GM12878 (cell line): Measurements from ENCODE around the gene CRIM1. TPM values are rescaled to one million over a fixed set of nuclear protein-coding genes. Genes with fewer than 3 reads are reported as not detected.

ENCODE experiments used
- ATAC-seq: fragments of 200-7000 bp; cut with Tn5 transposase; 3 replicates; pipeline ENCODE4 v1.9.1; 2020; ENCODE audit warnings: mild to moderate bottlenecking, moderate library complexity
- BruUV-seq: library from RNA; stranded (reverse); fragments of 400-500 nt; replicated peaks from 2 replicates; lab custom pipeline; 2021; lab: Mats Ljungman, UMichigan
- CTCF ChIA-PET: fragments of 300-600 bp; sonication (Branson Sonifier 250); formaldehyde crosslinking; extraction: SDS; loops from one replicate; lab custom pipeline; 2021; ENCODE audit warnings: inconsistent platforms; lab: Yijun Ruan, JAX
- POLR2A ChIA-PET: fragments of 350-600 bp; formaldehyde crosslinking; extraction: SDS; loops from one replicate; lab custom pipeline; 2021; ENCODE audit warnings: inconsistent platforms; lab: Charles Lee
- RAD21 ChIA-PET: fragments of 300-600 bp; sonication (Branson Sonifier 250); formaldehyde crosslinking; loops from one replicate; lab custom pipeline; 2023; ENCODE audit warnings: antibody characterized with exemption; ENCODE audit not compliant: unreplicated experiment; lab: Charles Lee
- SMC1A ChIA-PET: fragments of 300-600 bp; sonication (Branson Sonifier 250); formaldehyde crosslinking; loops from one replicate; lab custom pipeline; 2023; ENCODE audit not compliant: unreplicated experiment, uncharacterized antibody; lab: Charles Lee
- DNase-seq: peaks from one replicate; pipeline ENCODE4 v3.0.0-alpha.2; 2011; ENCODE audit warnings: low read depth, low spot score
- FAIRE-seq: peaks from 3 replicates; lab custom pipeline; 2011; peaks lifted over from hg19 to GRCh38; lab: Jason Lieb, UNC
- H2AFZ ChIP-seq: 2 replicates; pipeline ENCODE4 v1.6.0; 2011; ENCODE audit warnings: low read depth, low read length, control low read depth; ENCODE audit not compliant: control insufficient read depth
- H3K27ac ChIP-seq: 2 replicates; pipeline ENCODE4 v1.5.1; 2011; ENCODE audit warnings: control low read depth; ENCODE audit not compliant: control insufficient read depth, insufficient read depth
- H3K27me3 ChIP-seq, 2 experiments: replicated peaks in 1 of 2; 2 replicates each; pipeline versions ENCODE4 v1.6.0 to v1.6.1; 2011; ENCODE audit warnings: low read length in 1 of 2; ENCODE audit not compliant: control insufficient read depth in 2 of 2, insufficient read depth in 2 of 2
- H3K36me3 ChIP-seq, 2 experiments: 2 replicates each; pipeline ENCODE4 v1.5.1; 2011; ENCODE audit warnings: low read length in 1 of 2; ENCODE audit not compliant: control insufficient read depth in 2 of 2, insufficient read depth in 2 of 2
- H3K4me1 ChIP-seq: 2 replicates; pipeline ENCODE4 v1.6.1; 2011; ENCODE audit warnings: mild to moderate bottlenecking, low read length, moderate library complexity, mixed read lengths; ENCODE audit not compliant: control insufficient read depth, insufficient read depth
- H3K4me2 ChIP-seq: 2 replicates; pipeline ENCODE4 v1.6.0; 2011; ENCODE audit warnings: control low read depth; ENCODE audit not compliant: control insufficient read depth, insufficient read depth
- H3K4me3 ChIP-seq: fragments of 200-600 bp; sonication (generic); 2 replicates; pipeline ENCODE4 v1.5.1; 2016
- H3K79me2 ChIP-seq: 2 replicates; pipeline ENCODE4 v1.6.0; 2011; ENCODE audit warnings: low read length; ENCODE audit not compliant: control insufficient read depth, insufficient read depth
- H3K9ac ChIP-seq: 2 replicates; pipeline ENCODE4 v1.8.0; 2011; ENCODE audit warnings: low read length, control low read depth, mixed read lengths; ENCODE audit not compliant: control insufficient read depth, insufficient read depth
- H3K9me3 ChIP-seq: replicated peaks from 3 replicates; pipeline ENCODE4 v1.5.1; 2011; ENCODE audit warnings: mild to moderate bottlenecking, low read length; ENCODE audit not compliant: control insufficient read depth, insufficient read depth
- H4K20me1 ChIP-seq: 2 replicates; pipeline ENCODE4 v1.6.0; 2011; ENCODE audit not compliant: control insufficient read depth, insufficient read depth
- EED ChIP-seq: sonication (generic); IDR thresholded peaks from 2 replicates; pipeline ENCODE4 v1.6.1; 2016; ENCODE audit warnings: antibody characterized with exemption, low read depth
- EGR1 ChIP-seq, 2 experiments: IDR thresholded peaks; 1 replicate in 1 of 2; 2 replicates in 1 of 2; pipeline ENCODE4 v1.6.1; 2011 to 2012; ENCODE audit warnings: low read depth in 2 of 2, low read length in 2 of 2, borderline replicate concordance in 1 of 2, mild to moderate bottlenecking in 1 of 2, moderate library complexity in 1 of 2
- ESRRA ChIP-seq: IDR thresholded peaks from 2 replicates; pipeline ENCODE4 v1.6.1; 2012; ENCODE audit warnings: mild to moderate bottlenecking, low read length, improper control_type of control experiment
- FOXK2 ChIP-seq: fragments of 450-650 bp; IDR thresholded peaks from 2 replicates; pipeline ENCODE4 v1.6.1; 2017; ENCODE audit warnings: mild to moderate bottlenecking, moderate library complexity
- HDAC2 ChIP-seq: fragments of 200-600 bp; sonication (generic); IDR thresholded peaks from 2 replicates; pipeline ENCODE4 v1.6.1; 2017
- HDGF ChIP-seq: fragments of 450-650 bp; IDR thresholded peaks from 2 replicates; pipeline ENCODE4 v1.6.1; 2016; ENCODE audit warnings: antibody characterized with exemption
- IKZF1 ChIP-seq: fragments of 450-650 bp; conservative IDR thresholded peaks from 2 replicates; pipeline ENCODE4 v1.6.1; 2017; ENCODE audit warnings: antibody characterized with exemption, mild to moderate bottlenecking
- JUND ChIP-seq: IDR thresholded peaks from 2 replicates; pipeline ENCODE4 v1.6.1; 2012; ENCODE audit warnings: low read depth, mild to moderate bottlenecking, low read length, improper control_type of control experiment, moderate library complexity
- NFYA ChIP-seq: IDR thresholded peaks from 2 replicates; pipeline ENCODE4 v1.6.1; 2011; ENCODE audit warnings: low read depth, mild to moderate bottlenecking, low read length, improper control_type of control experiment, borderline replicate concordance
- PKNOX1 ChIP-seq: fragments of 450-650 bp; IDR thresholded peaks from 2 replicates; pipeline ENCODE4 v1.6.1; 2016; ENCODE audit warnings: mild to moderate bottlenecking
- POLR2AphosphoS2 ChIP-seq: IDR thresholded peaks from 2 replicates; pipeline ENCODE4 v1.6.1; 2011; ENCODE audit warnings: low read depth, mild to moderate bottlenecking, low read length, improper control_type of control experiment, moderate library complexity
- RB1 ChIP-seq: fragments of 450-650 bp; formaldehyde crosslinking; IDR thresholded peaks from 2 replicates; pipeline ENCODE4 v1.6.1; 2017; ENCODE audit warnings: mild to moderate bottlenecking, borderline replicate concordance
- RCOR1 ChIP-seq: conservative IDR thresholded peaks from 2 replicates; pipeline ENCODE4 v1.6.1; 2012; ENCODE audit warnings: low read depth, low read length, improper control_type of control experiment
- SIN3A ChIP-seq: IDR thresholded peaks from 2 replicates; pipeline ENCODE4 v1.6.1; 2012; ENCODE audit warnings: low read depth, low read length, improper control_type of control experiment
- USF1 ChIP-seq: IDR thresholded peaks from 2 replicates; pipeline ENCODE4 v1.6.1; 2011; ENCODE audit warnings: borderline replicate concordance, low read depth, mild to moderate bottlenecking, moderate library complexity, mixed read lengths, low read length; ENCODE audit not compliant: insufficient read depth; ENCODE audit errors: extremely low read length
- ZZZ3 ChIP-seq: IDR thresholded peaks from 2 replicates; pipeline ENCODE4 v1.6.1; 2011; ENCODE audit warnings: low read depth; ENCODE audit not compliant: control insufficient read depth, insufficient read length
- WGBS: methylation state at CpG from one replicate; pipeline ENCODE4 v1.1.6; 2016; ENCODE audit warnings: low lambda C conversion rate; ENCODE audit not compliant: insufficient replicate concordance, insufficient coverage; ENCODE audit errors: missing lambda C conversion rate; 5-methylcytosine and 5-hydroxymethylcytosine counted together
- in situ Hi-C: fragments of 300-500 bp; cut with MboI; formaldehyde crosslinking; loops from 9 replicates; pipeline ENCODE4 v1.14.3; 2018; ENCODE audit warnings: mixed read lengths
- intact Hi-C: fragments of 100-400 bp; cut with micrococcal nuclease; formaldehyde crosslinking; loops from one replicate; pipeline ENCODE4 v1.14.2; 2022; ENCODE audit not compliant: unreplicated experiment
- polyA plus RNA-seq, 11 experiments: library from polyadenylated mRNA; depleted of rRNA in 4 of 11; unstranded in 6 of 11; stranded (reverse) in 5 of 11; fragments of >200 nt; fragmentation: Nextera tagmentation in 4 of 11; fragmentation: Illumina TruSeq in 1 of 11; extraction: Ambion mirVana in 4 of 11; extraction: Trizol in 1 of 11; gene quantifications; 1 replicate in 1 of 11; 2 replicates in 10 of 11; pipeline versions ENCODE4 v1.2.1 to v1.2.3, GENCODE V29; 2011 to 2016; ENCODE audit warnings: inconsistent platforms in 2 of 11, missing spikeins in 2 of 11, low read depth in 1 of 11
- total RNA-seq, 4 experiments: library from RNA; depleted of rRNA in 3 of 4; stranded (reverse); fragments of >200 nt in 3 of 4; fragmentation: Illumina TruSeq in 1 of 4; extraction: Trizol in 1 of 4; gene quantifications; 2 replicates each; pipeline versions ENCODE4 v1.2.1 to v1.2.3, GENCODE V29; 2013 to 2021

The CRIM1 gene
- total and polyA plus RNA-seq, 10 of the 15 experiments (the other 5 are each of a cell fraction or from before 2014, with no cell fraction given) = 0.42 to 7.4 (median 3.1) TPM

- DNase-seq = no peak
- H3K79me2 ChIP-seq = no peaks in the 10 kb centered on the region
- RAD21 ChIA-PET = no interaction called here
- ATAC-seq = no peak
- H2AFZ ChIP-seq = no peak overlapping the region
- intact Hi-C loops (no loop called here), in situ Hi-C loops (no loop called here)
- BruUV-seq = no TSS peak
- H4K20me1 ChIP-seq = no peaks in the 10 kb centered on the region
- H3K9ac ChIP-seq = no peak overlapping the region
- SMC1A ChIA-PET = no interaction called here
- TF ChIP-seq JUND (no peak), RCOR1 (no peak), HDGF (no peak), ESRRA (no peak), EGR1 (IDR thresholded peaks at IDR 0.05; ENCODE audit: borderline replicate concordance in 1 of 2, low read depth in 2 of 2, low read length in 2 of 2) (no peak), RB1 (no peak), USF1 (no peak), FOXK2 (no peak), IKZF1 (no peak), PKNOX1 (no peak), NFYA (no peak), POLR2AphosphoS2 (no peak), SIN3A (no peak), HDAC2 (no peak), ZZZ3 (no peak), EED (no peak)
- H3K4me1 ChIP-seq = no peaks in the 10 kb centered on the region
- 7% methylated on average over 6 of the region's 6 CpGs for WGBS
- CTCF ChIA-PET = no interaction called here
- POLR2A ChIA-PET = no interaction called here
- no peak overlapping the region for H3K4me3 ChIP-seq
- H3K27ac ChIP-seq = no peak overlapping the region
- no peak overlapping the region for H3K4me2 ChIP-seq
- H3K9me3 ChIP-seq = no peaks in the 10 kb centered on the region
- H3K27me3 ChIP-seq = no peaks in the 10 kb centered on the region; a peak in 1 of 4 replicates
- H3K36me3 ChIP-seq = no peaks in the 10 kb centered on the region
- FAIRE-seq = no peak
These were observed 26.4 kb downstream of the CRIM1 start for GRCh38 chr2:36381993-36382392.
